Ectodermal cell (in vitro differentiated cells): ENCODE data around the gene MBD2.

Source experiments
- H3K27ac ChIP-seq: 2 replicates; pipeline ENCODE4 v1.7.0; 2013; ENCODE audit warnings: mild to moderate bottlenecking, low read depth, low read length; ENCODE audit not compliant: insufficient read depth, poor library complexity, severe bottlenecking
- H3K27me3 ChIP-seq: 2 replicates; pipeline ENCODE4 v1.7.0; 2013; ENCODE audit warnings: mild to moderate bottlenecking, low read length; ENCODE audit not compliant: insufficient read depth, control insufficient read depth, poor library complexity, severe bottlenecking
- H3K36me3 ChIP-seq: one replicate; pipeline ENCODE4 v1.7.0; 2013; ENCODE audit warnings: low read length; ENCODE audit not compliant: control insufficient read depth, insufficient read depth
- H3K4me1 ChIP-seq: one replicate; pipeline ENCODE4 v1.7.0; 2013; ENCODE audit warnings: low read length; ENCODE audit not compliant: control insufficient read depth, insufficient read depth
- H3K4me3 ChIP-seq: 2 replicates; pipeline ENCODE4 v1.7.0; 2013; ENCODE audit warnings: low read depth, low read length, control low read depth; ENCODE audit not compliant: insufficient read depth
- H3K9me3 ChIP-seq: 2 replicates; pipeline ENCODE4 v1.7.0; 2013; ENCODE audit warnings: mild to moderate bottlenecking, low read length, moderate library complexity; ENCODE audit not compliant: control insufficient read depth
- WGBS, 2 experiments: methylation state at CpG; one replicate each; pipeline ENCODE4 v1.1.7; 2013; ENCODE audit warnings: missing lambda C conversion rate in 2 of 2; 5-methylcytosine and 5-hydroxymethylcytosine counted together

MBD2 gene

DNA sequence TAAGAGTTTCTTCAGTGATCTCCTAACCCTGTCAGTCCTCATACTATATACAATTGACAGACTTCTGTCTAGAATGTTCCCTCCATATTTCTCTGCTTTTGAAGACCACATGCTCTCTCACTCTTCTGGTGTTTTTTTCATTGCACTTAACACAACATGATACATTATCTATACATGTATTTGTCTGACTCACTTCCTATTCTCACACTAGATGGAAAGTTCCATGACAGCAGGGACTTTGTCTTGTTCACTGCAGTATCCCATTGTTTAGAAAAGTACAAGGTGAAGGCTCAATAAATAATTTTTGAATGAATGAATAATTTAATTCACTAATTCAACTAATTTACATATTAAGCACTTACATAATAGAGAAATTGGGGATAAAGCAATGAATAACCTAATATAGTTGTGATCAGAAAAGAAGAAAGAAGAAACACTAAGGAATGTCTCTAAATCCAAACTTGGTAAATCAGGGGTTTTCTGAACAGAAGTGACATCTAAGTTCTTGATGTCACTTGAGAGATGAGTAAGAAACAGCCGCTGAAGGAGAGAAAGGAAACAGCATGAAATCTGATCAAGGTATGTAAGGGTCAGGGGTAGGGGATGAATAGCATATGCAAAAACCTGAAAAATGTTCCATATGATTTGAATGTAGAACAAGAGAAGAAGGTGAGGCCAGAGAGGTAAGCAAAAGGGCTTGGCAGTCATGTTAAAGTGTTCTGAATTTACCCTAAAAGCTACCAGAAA, 42.4 kb downstream of the MBD2 start:
- Histone ChIP-seq H3K4me3 (no peak overlapping the region), H3K9me3 (no peaks in the 10 kb centered on the region), H3K36me3 (no peaks in the 10 kb centered on the region), H3K27ac (no peak overlapping the region), H3K4me1 (no peaks in the 10 kb centered on the region), H3K27me3 (no peaks in the 10 kb centered on the region)
- WGBS, 2 experiments: 75 to 83% methylated on average over 1 of the region's 1 CpG

DNA sequence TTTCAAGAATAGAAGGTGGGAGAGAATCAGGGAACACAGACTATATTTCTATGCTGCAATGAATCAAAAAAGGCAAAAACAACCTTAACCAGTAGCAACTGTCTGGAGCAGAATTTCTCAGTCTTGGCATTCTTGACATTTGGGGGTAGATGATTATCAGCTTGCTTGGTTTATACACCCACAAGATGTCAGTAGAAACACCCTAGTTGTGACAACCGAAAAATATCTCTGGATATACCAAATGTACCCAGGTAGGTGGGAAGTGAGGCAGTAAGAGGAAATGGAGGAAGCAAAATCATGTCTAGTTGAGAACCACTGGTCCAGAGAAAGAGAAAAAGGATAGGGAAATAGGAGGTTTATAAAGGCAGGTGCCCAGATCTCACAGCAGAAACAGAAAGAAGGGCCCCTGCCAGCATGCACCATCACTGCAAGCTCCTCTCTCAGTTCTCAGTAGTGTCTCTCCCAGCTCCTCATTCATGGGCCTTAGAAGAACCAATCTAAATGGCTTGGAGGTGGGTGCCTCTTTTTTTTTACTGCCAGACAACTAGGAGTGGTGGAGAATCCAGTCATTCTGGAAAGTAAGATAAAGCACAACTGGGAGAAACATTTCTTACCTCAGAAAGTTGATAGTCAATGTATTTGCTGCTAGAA, 50.4 kb downstream of the MBD2 start:
- Histone ChIP-seq H3K27me3 (no peaks in the 10 kb centered on the region), H3K36me3 (no peaks in the 10 kb centered on the region), H3K4me1 (no peaks in the 10 kb centered on the region), H3K4me3 (no peak overlapping the region), H3K9me3 (no peaks in the 10 kb centered on the region), H3K27ac (no peak overlapping the region)
- 94 to 95% methylated on average over 1 of the region's 1 CpG for WGBS, 2 experiments

DNA sequence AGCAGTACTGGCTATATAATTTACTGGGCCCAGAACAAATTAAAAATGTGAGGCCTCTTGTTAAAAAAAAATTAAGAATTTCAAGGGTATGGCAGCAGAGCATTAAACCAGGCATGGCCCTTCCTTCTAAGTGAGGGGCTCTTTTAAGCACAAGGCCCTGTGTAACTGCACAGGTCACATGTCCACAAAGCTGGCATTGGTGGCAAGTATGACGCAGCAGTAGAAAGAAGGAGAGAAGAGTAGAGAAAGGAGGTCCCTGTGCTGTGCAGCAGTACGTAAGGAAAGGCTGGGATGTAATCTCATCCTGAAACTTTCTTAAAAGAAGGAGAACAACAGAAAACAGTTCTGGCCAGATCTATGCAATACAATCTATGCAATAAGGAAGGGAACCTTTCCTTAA, 51.2 kb downstream of the MBD2 start:
- Histone ChIP-seq H3K4me3 (no peak overlapping the region), H3K27ac (no peak overlapping the region), H3K9me3 (no peaks in the 10 kb centered on the region), H3K27me3 (no peaks in the 10 kb centered on the region), H3K4me1 (no peaks in the 10 kb centered on the region), H3K36me3 (no peaks in the 10 kb centered on the region)
- WGBS, 2 experiments: 96% methylated on average over 2 of the region's 2 CpGs

DNA sequence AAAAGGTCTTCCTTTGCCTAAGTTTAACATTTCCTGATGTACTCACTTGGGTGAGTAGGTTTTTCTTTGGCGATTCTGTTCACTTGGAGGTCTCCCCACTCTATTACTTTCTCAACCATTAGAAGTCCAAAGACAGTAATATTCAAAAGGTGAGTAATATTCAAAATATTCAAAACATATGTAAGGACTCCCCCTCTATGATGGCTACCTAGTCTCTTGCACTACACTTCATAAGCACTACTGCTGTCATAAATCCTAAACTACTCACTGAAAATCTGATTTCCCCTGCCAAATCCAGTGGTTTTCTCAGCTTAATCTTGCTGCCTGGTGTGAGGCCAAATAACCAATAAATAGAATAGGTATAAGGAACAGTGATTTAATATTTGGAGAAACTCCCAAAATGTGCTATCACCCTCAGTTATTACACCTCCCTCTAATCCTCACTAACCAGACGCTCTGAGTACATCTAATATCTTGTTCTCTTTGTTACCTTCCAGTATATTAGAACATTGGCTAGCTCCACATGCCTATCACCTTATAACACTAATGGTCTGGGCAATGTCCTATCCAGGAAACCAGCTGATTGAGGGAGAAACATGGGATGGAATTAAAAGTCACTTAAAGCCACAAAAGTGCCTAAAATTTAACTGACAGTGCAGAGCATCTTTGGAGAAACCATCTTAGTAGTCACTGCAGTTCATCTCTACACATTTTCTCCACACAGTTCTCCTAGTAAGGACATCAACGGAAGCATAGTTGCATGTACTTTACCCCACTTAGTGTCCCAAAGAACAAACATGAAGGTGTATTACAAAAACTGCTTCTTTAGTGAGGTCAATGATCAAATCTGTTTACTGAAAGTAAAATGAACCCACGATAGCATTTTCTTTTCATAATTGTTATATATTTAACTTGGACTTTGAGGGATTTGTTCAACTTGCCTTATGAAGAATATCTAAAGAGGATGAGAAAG, 54.8 kb downstream of the MBD2 start:
- Histone ChIP-seq H3K9me3 (no peaks in the 10 kb centered on the region), H3K27me3 (no peaks in the 10 kb centered on the region), H3K4me1 (no peaks in the 10 kb centered on the region), H3K4me3 (no peak overlapping the region), H3K36me3 (no peaks in the 10 kb centered on the region), H3K27ac (no peak overlapping the region)
- 89 to 94% methylated on average over 2 to 3 of the region's 4 CpGs for WGBS, 2 experiments

DNA sequence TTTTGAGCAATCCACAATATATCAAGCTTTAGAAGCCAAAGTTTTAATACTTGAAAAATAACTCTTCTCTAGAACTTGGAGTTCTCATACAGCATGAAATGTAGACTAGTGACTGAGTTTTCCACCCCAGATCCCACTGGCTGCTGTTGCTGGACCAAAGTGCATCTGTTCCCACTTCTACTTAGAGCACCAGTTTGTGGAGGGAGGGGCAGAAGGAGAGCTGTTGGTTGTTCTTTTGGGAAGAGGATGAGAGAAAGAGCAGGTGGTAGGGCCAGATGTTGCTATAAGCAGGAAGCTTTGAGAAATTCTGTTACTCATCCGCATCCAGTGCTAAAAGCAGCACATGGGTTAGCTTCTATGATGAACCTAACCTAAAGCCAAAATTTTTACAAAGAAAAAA, 59.0 kb downstream of the MBD2 start:
- peaks cover 2% of the 10 kb centered on the region for H3K9me3 ChIP-seq
- no peaks in the 10 kb centered on the region for H3K27me3 ChIP-seq
- WGBS, 2 experiments: 89 to 100% methylated on average over 1 of the region's 1 CpG
- H3K4me1 ChIP-seq: no peaks in the 10 kb centered on the region
- no peaks in the 10 kb centered on the region for H3K36me3 ChIP-seq
- H3K27ac ChIP-seq: no peak overlapping the region
- H3K4me3 ChIP-seq: no peak overlapping the region

DNA sequence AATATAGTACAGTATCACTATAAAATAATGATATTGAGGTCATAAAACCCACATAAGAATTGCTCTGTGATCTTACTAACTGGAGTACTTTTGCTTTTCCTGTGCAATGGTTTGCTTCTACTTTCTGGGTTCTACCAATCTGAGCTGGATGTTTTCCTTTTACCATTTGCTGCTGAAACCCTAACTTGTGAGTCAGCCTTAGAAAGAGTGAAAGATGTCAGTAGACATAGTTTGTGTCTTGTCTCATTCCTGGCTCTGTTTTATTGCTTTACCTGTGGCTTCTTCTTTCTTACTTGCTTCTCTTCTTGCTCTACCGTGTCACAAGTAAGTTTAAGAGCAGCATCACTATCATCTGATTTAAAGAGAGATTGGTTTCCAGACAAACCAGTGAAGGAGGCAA, 61.0 kb downstream of the MBD2 start:
- no peaks in the 10 kb centered on the region for H3K4me1 ChIP-seq
- WGBS, 2 experiments: 100% methylated on average over 1 of the region's 1 CpG
- no peak overlapping the region for H3K4me3 ChIP-seq
- H3K9me3 ChIP-seq: peaks cover 2% of the 10 kb centered on the region
- no peaks in the 10 kb centered on the region for H3K27me3 ChIP-seq
- no peak overlapping the region for H3K27ac ChIP-seq
- H3K36me3 ChIP-seq: no peaks in the 10 kb centered on the region

DNA sequence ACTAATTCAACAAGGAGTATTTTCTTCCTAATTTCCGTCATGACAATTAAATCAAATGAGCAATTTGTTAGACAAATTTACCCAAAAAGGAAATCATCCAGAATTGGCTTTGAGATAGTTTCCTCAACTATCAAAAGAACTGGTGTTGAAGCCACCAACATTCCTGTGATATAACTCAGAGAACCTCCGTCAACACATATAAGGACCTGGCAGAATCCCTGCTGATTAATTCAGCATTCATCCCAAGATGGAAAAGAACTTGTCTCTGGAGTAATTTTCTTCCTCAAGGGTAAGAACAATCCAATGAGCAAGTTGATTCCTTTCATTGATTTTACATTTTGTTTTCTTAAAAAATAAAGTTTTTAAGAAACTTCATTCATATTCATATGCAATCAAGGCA, 62.0 kb downstream of the MBD2 start:
- H3K9me3 ChIP-seq: peaks cover 2% of the 10 kb centered on the region
- H3K27ac ChIP-seq: no peak overlapping the region
- no peaks in the 10 kb centered on the region for H3K27me3 ChIP-seq
- H3K36me3 ChIP-seq: no peaks in the 10 kb centered on the region
- no peaks in the 10 kb centered on the region for H3K4me1 ChIP-seq
- H3K4me3 ChIP-seq: no peak overlapping the region
- WGBS, 2 experiments: 74 to 81% methylated on average over 2 of the region's 2 CpGs

DNA sequence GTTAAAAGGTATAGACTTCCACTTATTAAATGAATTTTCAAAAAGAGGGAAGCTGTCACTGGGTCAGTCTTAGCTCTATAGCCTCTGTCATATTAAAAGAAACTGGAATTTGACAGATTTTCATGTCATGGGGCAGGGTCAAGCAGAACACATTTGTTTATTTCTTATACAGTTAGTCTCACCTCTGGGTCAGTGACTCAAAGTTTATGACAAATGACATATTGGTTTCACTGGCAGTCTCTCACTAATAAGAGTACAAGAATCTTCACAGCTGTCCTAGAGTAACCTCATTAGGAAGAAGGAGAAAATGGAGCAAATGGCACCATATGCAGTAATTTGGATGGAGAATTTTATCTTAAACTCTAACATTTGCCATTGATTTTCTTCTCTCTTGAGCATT, 63.2 kb downstream of the MBD2 start:
- no peaks in the 10 kb centered on the region for H3K4me1 ChIP-seq
- no peak overlapping the region for H3K4me3 ChIP-seq
- H3K9me3 ChIP-seq: peaks cover 2% of the 10 kb centered on the region
- no peaks in the 10 kb centered on the region for H3K27me3 ChIP-seq
- no peaks in the 10 kb centered on the region for H3K36me3 ChIP-seq
- no peak overlapping the region for H3K27ac ChIP-seq

DNA sequence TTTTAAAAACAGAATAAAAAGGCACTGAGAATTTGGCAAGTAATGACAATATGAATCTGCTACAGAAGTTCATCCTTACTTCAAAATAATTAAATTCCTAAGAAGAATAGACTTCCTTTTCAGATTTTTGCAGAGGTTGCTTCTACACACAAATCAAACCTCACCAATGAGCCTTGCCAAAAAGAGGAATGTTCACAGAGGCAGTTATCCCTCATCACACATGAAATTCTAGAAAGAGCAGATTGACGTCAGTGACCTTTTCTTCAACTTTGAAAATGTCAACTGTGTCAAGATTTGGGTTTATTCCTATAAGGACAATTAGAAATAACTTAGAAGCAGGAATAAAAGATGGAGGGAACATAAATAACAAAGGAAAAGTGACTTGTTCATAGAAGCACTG, 64.6 kb downstream of the MBD2 start:
- 86 to 100% methylated on average over 1 of the region's 1 CpG for WGBS, 2 experiments
- H3K36me3 ChIP-seq: no peaks in the 10 kb centered on the region
- H3K4me1 ChIP-seq: no peaks in the 10 kb centered on the region
- H3K27ac ChIP-seq: no peak overlapping the region
- H3K4me3 ChIP-seq: no peak overlapping the region
- no peaks in the 10 kb centered on the region for H3K27me3 ChIP-seq
- peaks cover 2% of the 10 kb centered on the region for H3K9me3 ChIP-seq
